K562 (cell line): ENCODE data around the gene AIPL1. TPM values are rescaled to one million over a fixed set of nuclear protein-coding genes. Genes with fewer than 3 reads are reported as not detected.

ENCODE experiments used
- BRF1 ChIP-seq: IDR thresholded peaks from 3 replicates; pipeline ENCODE4 v1.6.1; 2011; ENCODE audit warnings: borderline replicate concordance, mild to moderate bottlenecking; ENCODE audit not compliant: insufficient read length; ENCODE audit errors: extremely low read depth
- CREBBP ChIP-seq: IDR thresholded peaks from one replicate; pipeline ENCODE4 v1.6.1; 2012; ENCODE audit warnings: low read depth, mild to moderate bottlenecking, control low read depth, inconsistent platforms, low read length
- ERF ChIP-seq: fragments of 450-650 bp; formaldehyde crosslinking; IDR thresholded peaks from 2 replicates; pipeline ENCODE4 v1.4.0; 2020; ENCODE audit warnings: mild to moderate bottlenecking, mixed read lengths
- HDAC2 ChIP-seq: fragments of 450-650 bp; IDR thresholded peaks from 2 replicates; pipeline ENCODE4 v1.6.1; 2016; ENCODE audit warnings: mild to moderate bottlenecking
- JUND ChIP-seq, 2 experiments: IDR thresholded peaks; 2 replicates in 1 of 2; 3 replicates in 1 of 2; pipeline ENCODE4 v1.6.1; 2011; ENCODE audit warnings: borderline replicate concordance in 2 of 2, low read depth in 2 of 2, low read length in 2 of 2, improper control_type of control experiment in 1 of 2, missing biosample characterization in 1 of 2, missing genetic modification characterization in 1 of 2, missing genetic modification reagents in 1 of 2
- RAD21 ChIP-seq, 2 experiments: fragments of 250-450 bp in 1 of 2; fragments of 450-650 bp in 1 of 2; sonication (Bioruptor Pico) in 1 of 2; formaldehyde crosslinking in 1 of 2; IDR thresholded peaks in 1 of 2; conservative IDR thresholded peaks in 1 of 2; 2 replicates each; pipeline versions ENCODE4 v1.4.0 to v1.8.0; 2020 to 2022; ENCODE audit warnings: mild to moderate bottlenecking in 2 of 2, moderate library complexity in 1 of 2
- RCOR1 ChIP-seq, 2 experiments: IDR thresholded peaks; 2 replicates each; pipeline ENCODE4 v1.6.1; 2012; ENCODE audit warnings: low read depth in 2 of 2, low read length in 2 of 2, borderline replicate concordance in 1 of 2, improper control_type of control experiment in 1 of 2
- RREB1 ChIP-seq: fragments of 250-450 bp; sonication (Bioruptor Pico); IDR thresholded peaks from 2 replicates; pipeline ENCODE4 v1.4.0; 2020
- SNRNP70 ChIP-seq: fragments of 200-400 bp; formaldehyde crosslinking; optimal IDR thresholded peaks from 2 replicates; pipeline ENCODE3; 2017; ENCODE audit warnings: low read depth, low read length
- ZBTB43 ChIP-seq: sonication (generic); formaldehyde crosslinking; IDR thresholded peaks from 2 replicates; pipeline ENCODE4 v1.8.0; 2023; ENCODE audit warnings: mild to moderate bottlenecking, missing genetic modification reagents
- polyA plus RNA-seq, 8 experiments: library from polyadenylated mRNA; depleted of rRNA in 4 of 8; stranded (reverse) in 5 of 8; unstranded in 3 of 8; fragments of >200 nt; fragmentation: Nextera tagmentation in 2 of 8; fragmentation: Illumina TruSeq in 1 of 8; extraction: Ambion mirVana in 2 of 8; extraction: Trizol in 1 of 8; gene quantifications; 2 replicates each; pipeline versions ENCODE4 v1.2.1 to v1.2.3, GENCODE V29; 2011 to 2014; ENCODE audit warnings: inconsistent platforms in 1 of 8, missing spikeins in 1 of 8
- total RNA-seq, 7 experiments: library from RNA; depleted of rRNA in 6 of 7; stranded (reverse); fragments of >200 nt in 6 of 7; fragmentation: Illumina TruSeq in 2 of 7; extraction: Trizol in 2 of 7; gene quantifications; 2 replicates each; pipeline versions ENCODE4 v1.2.1 to v1.2.3, GENCODE V29; 2011 to 2021; ENCODE audit warnings: low replicate concordance in 1 of 7

The AIPL1 gene
- total and polyA plus RNA-seq, 9 of the 15 experiments (the other 6 are each of a cell fraction or from before 2014, with no cell fraction given), result not detected

GRCh38 chr17:6421700-6422604 lies 13.0 kb downstream of the AIPL1 start (continued):
- TF ChIP-seq HDAC2, result 0 out of 2 replicates have a peak, but pooled peaks have one; percentile 28
- TF ChIP-seq ERF, result no peak
- TF ChIP-seq BRF1, result no peak
- TF ChIP-seq JUND (IDR thresholded peaks at IDR 0.05; ENCODE audit: borderline replicate concordance, low read depth, low read length), result peak; percentile 47; the same call in 1 of the 2 replicates
- no peak for TF ChIP-seq JUND (tag; IDR thresholded peaks at IDR 0.05; ENCODE audit: borderline replicate concordance, low read depth, low read length)
- TF ChIP-seq CREBBP, result no peak
- peak; percentile 81 to 89 for TF ChIP-seq RAD21 (CRISPR knock-in tag; conservative IDR thresholded peaks at IDR 0.05 in 1 of 2, IDR thresholded peaks at IDR 0.05 in 1 of 2)
- TF ChIP-seq RCOR1 (IDR thresholded peaks at IDR 0.05; ENCODE audit: borderline replicate concordance in 1 of 2, low read depth in 2 of 2, low read length in 2 of 2), result peak; percentile 42 to 92; a peak in 3 of 4 replicates
- no peak for TF ChIP-seq SNRNP70
- TF ChIP-seq RREB1, result peak; percentile 73; the same call in 1 of the 2 replicates
- no peak for TF ChIP-seq ZBTB43 (CRISPR knock-in tag)
